Measurements from ENCODE around the gene PATE3. TPM values are rescaled to one million over a fixed set of nuclear protein-coding genes. Genes with fewer than 3 reads are reported as not detected.

Gene PATE3
- total and polyA plus RNA-seq, 2 of the 8 experiments (the other 6 are each of a cell fraction or from before 2014, with no cell fraction given) = not detected

DNA sequence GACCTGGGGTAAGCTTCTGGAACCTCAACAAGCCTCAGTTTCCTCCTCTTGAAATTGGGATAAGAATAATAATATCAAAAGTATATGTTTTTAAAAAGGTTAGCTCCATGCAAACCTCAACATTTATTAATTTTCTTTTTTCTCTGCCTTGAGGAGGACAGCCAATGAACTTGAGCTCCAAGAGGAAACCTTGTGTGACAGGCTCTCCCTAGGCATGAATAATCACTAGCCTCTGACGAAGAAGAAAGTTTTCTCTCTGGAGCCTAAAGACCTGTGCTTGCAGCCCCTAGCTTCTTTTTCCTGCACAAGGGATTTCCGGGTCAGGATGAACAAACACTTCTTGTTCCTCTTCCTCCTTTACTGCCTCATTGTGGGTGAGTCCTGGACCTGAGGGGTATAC lies at the start of gene PATE3 (continued):
- TF ChIP-seq, protein P1, sequence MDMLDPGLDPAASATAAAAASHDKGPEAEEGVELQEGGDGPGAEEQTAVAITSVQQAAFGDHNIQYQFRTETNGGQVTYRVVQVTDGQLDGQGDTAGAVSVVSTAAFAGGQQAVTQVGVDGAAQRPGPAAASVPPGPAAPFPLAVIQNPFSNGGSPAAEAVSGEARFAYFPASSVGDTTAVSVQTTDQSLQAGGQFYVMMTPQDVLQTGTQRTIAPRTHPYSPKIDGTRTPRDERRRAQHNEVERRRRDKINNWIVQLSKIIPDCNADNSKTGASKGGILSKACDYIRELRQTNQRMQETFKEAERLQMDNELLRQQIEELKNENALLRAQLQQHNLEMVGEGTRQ (IDR thresholded peaks at IDR 0.05; ENCODE audit: low read length) = no peak
- TF ChIP-seq CBX8 (IDR thresholded peaks at IDR 0.05; ENCODE audit: borderline replicate concordance, low read depth, low read length) (no peak), EZH2 (IDR thresholded peaks at IDR 0.05; ENCODE audit: low read depth, low read length, severe bottlenecking) (no peak), SIRT6 (IDR thresholded peaks at IDR 0.05; ENCODE audit: low read length) (no peak), JUND (IDR thresholded peaks at IDR 0.05; ENCODE audit: low read length) (no peak), POLR2AphosphoS5 (IDR thresholded peaks at IDR 0.05; ENCODE audit: low read depth, low read length) (no peak), NANOG (IDR thresholded peaks at IDR 0.05; ENCODE audit: insufficient read depth, low read depth, low read length, poor library complexity, severe bottlenecking) (no peak), POLR2A (IDR thresholded peaks at IDR 0.05; ENCODE audit: control extremely low read depth in 1 of 2, low read depth in 2 of 2, low read length in 2 of 2) (no peak), RFX5 (IDR thresholded peaks at IDR 0.05; ENCODE audit: borderline replicate concordance, low read depth, low read length) (no peak), TBP (IDR thresholded peaks at IDR 0.05; ENCODE audit: low read depth, low read length) (no peak), SP2 (IDR thresholded peaks at IDR 0.05; ENCODE audit: low read length) (no peak), BRCA1 (IDR thresholded peaks at IDR 0.05; ENCODE audit: low read depth, low read length) (no peak), SP4 (IDR thresholded peaks at IDR 0.05; ENCODE audit: low read length) (no peak)
